HepG2 (cell line): Measurements from ENCODE around the gene FLT3LG. TPM values are rescaled to one million over a fixed set of nuclear protein-coding genes. Genes with fewer than 3 reads are reported as not detected.
A peak's percentile ranks its signal among the peaks of the same experiment; 100 is the strongest.

Experiments
- ARNT ChIP-seq: fragments of 450-650 bp; IDR thresholded peaks from 2 replicates; pipeline ENCODE4 v1.6.1; 2017
- DR1 ChIP-seq: sonication (generic); formaldehyde crosslinking; IDR thresholded peaks from 2 replicates; pipeline ENCODE4 v1.8.0; 2021; ENCODE audit warnings: mild to moderate bottlenecking, missing genetic modification reagents, inconsistent platforms
- HDAC2 ChIP-seq: sonication (generic); formaldehyde crosslinking; IDR thresholded peaks from 2 replicates; pipeline ENCODE4 v1.4.0; 2020; ENCODE audit warnings: missing genetic modification reagents
- ZNF383 ChIP-seq: sonication (generic); formaldehyde crosslinking; IDR thresholded peaks from 2 replicates; pipeline ENCODE4 v1.4.0; 2020; ENCODE audit warnings: missing genetic modification reagents, mild to moderate bottlenecking, borderline replicate concordance
- ZNF589 ChIP-seq: sonication (generic); formaldehyde crosslinking; conservative IDR thresholded peaks from 2 replicates; pipeline ENCODE4 v1.8.0; 2022; ENCODE audit warnings: mild to moderate bottlenecking, moderate library complexity, missing genetic modification reagents
- polyA plus RNA-seq, 8 experiments: library from polyadenylated mRNA; depleted of rRNA in 3 of 8; stranded (reverse) in 7 of 8; unstranded in 1 of 8; fragments of >200 nt; fragmentation: Illumina TruSeq in 4 of 8; extraction: Trizol in 4 of 8; gene quantifications; 2 replicates each; pipeline versions ENCODE4 v1.2.1 to v1.2.3, GENCODE V29; 2011 to 2016; ENCODE audit warnings: low read depth in 4 of 8, missing spikeins in 1 of 8, mixed read lengths in 1 of 8; ENCODE audit not compliant: insufficient read depth in 1 of 8
- total RNA-seq, 5 experiments: library from RNA; depleted of rRNA; stranded (reverse); fragments of >200 nt; fragmentation: Illumina TruSeq; extraction: Trizol; gene quantifications; 2 replicates each; pipeline ENCODE4 v1.2.3, GENCODE V29; 2016; ENCODE audit warnings: low read depth in 1 of 5
- TF ChIP-seq, protein P1 (sequence below): sonication (generic); formaldehyde crosslinking; IDR thresholded peaks from 2 replicates; pipeline ENCODE4 v1.5.0; 2020; ENCODE audit warnings: mild to moderate bottlenecking, missing genetic modification reagents, borderline replicate concordance
- TF ChIP-seq, protein P2 (sequence below): sonication (generic); formaldehyde crosslinking; conservative IDR thresholded peaks from 2 replicates; pipeline ENCODE4 v1.4.0; 2020; ENCODE audit warnings: mild to moderate bottlenecking, missing genetic modification reagents, moderate library complexity
- TF ChIP-seq, protein P3 (sequence below): sonication (generic); formaldehyde crosslinking; IDR thresholded peaks from 2 replicates; pipeline ENCODE4 v1.8.1; 2022; ENCODE audit warnings: low read depth, mild to moderate bottlenecking, missing genetic modification reagents
- TF ChIP-seq, protein P4 (sequence below): sonication (generic); formaldehyde crosslinking; IDR thresholded peaks from 2 replicates; pipeline ENCODE4 v1.5.0; 2020; ENCODE audit warnings: missing genetic modification reagents, mild to moderate bottlenecking, borderline replicate concordance
- TF ChIP-seq, protein P5 (sequence below): sonication (generic); formaldehyde crosslinking; IDR thresholded peaks from 2 replicates; pipeline ENCODE4 v1.9.0; 2021; ENCODE audit warnings: missing genetic modification reagents, mild to moderate bottlenecking, borderline replicate concordance
- TF ChIP-seq, protein P6 (sequence below): sonication (generic); formaldehyde crosslinking; IDR thresholded peaks from 2 replicates; pipeline ENCODE4 v1.5.1; 2020; ENCODE audit warnings: mild to moderate bottlenecking, missing genetic modification reagents, borderline replicate concordance

FLT3LG gene
- total and polyA plus RNA-seq, 2 of the 13 experiments (the other 11 are each of a cell fraction or from before 2014, with no cell fraction given): 1.5 to 2.6 TPM

DNA sequence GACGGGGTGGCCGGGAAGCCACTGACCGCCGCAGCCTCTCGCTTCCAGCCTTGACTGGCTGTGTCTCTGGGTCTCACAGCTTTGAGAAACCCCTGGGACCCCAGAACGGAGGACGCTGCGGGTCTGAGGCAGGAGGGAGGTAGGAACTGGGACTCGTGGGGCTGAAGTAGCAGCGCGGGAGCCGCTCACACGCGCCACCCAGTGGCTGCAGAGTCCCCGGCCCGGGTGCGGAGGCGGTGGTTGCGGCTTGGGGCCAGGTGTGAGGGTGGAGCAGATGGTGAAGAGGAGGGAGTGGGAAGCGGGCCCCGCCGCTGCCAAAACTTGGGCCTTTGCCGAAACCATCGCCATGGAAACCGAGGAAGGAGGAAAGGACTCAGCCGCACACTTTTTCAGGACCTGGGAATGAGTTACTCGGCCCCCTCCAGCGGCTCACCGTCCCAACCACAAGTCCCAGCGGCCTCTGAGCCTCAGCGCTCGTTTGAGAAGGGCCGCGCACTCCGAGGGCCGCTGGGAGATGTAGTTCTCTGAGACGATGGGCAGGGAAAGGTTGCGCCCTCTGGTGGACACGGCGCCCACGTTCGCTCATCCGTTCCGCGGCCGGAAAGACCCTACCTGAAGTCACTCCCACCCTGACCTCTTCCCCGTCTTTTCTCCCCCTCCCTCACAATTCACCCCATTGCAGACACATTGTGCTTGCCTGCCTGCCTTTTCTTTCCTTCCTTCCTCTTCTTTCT, 30.5 kb upstream of the FLT3LG start (continued):
- TF ChIP-seq, protein P1, sequence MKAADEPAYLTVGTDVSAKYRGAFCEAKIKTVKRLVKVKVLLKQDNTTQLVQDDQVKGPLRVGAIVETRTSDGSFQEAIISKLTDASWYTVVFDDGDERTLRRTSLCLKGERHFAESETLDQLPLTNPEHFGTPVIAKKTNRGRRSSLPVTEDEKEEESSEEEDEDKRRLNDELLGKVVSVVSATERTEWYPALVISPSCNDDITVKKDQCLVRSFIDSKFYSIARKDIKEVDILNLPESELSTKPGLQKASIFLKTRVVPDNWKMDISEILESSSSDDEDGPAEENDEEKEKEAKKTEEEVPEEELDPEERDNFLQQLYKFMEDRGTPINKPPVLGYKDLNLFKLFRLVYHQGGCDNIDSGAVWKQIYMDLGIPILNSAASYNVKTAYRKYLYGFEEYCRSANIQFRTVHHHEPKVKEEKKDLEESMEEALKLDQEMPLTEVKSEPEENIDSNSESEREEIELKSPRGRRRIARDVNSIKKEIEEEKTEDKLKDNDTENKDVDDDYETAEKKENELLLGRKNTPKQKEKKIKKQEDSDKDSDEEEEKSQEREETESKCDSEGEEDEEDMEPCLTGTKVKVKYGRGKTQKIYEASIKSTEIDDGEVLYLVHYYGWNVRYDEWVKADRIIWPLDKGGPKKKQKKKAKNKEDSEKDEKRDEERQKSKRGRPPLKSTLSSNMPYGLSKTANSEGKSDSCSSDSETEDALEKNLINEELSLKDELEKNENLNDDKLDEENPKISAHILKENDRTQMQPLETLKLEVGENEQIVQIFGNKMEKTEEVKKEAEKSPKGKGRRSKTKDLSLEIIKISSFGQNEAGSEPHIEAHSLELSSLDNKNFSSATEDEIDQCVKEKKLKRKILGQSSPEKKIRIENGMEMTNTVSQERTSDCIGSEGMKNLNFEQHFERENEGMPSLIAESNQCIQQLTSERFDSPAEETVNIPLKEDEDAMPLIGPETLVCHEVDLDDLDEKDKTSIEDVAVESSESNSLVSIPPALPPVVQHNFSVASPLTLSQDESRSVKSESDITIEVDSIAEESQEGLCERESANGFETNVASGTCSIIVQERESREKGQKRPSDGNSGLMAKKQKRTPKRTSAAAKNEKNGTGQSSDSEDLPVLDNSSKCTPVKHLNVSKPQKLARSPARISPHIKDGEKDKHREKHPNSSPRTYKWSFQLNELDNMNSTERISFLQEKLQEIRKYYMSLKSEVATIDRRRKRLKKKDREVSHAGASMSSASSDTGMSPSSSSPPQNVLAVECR (CRISPR knock-in tag): peak; percentile 80; the same call in 1 of the 2 replicates
- TF ChIP-seq ZNF589 (no peak), DR1 (CRISPR knock-in tag) (no peak), HDAC2 (CRISPR knock-in tag) (no peak), ARNT (no peak), ZNF383 (0 out of 2 replicates have a peak, but pooled peaks have one; percentile 62)
- TF ChIP-seq, protein P2, sequence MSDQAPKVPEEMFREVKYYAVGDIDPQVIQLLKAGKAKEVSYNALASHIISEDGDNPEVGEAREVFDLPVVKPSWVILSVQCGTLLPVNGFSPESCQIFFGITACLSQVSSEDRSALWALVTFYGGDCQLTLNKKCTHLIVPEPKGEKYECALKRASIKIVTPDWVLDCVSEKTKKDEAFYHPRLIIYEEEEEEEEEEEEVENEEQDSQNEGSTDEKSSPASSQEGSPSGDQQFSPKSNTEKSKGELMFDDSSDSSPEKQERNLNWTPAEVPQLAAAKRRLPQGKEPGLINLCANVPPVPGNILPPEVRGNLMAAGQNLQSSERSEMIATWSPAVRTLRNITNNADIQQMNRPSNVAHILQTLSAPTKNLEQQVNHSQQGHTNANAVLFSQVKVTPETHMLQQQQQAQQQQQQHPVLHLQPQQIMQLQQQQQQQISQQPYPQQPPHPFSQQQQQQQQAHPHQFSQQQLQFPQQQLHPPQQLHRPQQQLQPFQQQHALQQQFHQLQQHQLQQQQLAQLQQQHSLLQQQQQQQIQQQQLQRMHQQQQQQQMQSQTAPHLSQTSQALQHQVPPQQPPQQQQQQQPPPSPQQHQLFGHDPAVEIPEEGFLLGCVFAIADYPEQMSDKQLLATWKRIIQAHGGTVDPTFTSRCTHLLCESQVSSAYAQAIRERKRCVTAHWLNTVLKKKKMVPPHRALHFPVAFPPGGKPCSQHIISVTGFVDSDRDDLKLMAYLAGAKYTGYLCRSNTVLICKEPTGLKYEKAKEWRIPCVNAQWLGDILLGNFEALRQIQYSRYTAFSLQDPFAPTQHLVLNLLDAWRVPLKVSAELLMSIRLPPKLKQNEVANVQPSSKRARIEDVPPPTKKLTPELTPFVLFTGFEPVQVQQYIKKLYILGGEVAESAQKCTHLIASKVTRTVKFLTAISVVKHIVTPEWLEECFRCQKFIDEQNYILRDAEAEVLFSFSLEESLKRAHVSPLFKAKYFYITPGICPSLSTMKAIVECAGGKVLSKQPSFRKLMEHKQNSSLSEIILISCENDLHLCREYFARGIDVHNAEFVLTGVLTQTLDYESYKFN (CRISPR knock-in tag): no peak
- TF ChIP-seq, protein P3, sequence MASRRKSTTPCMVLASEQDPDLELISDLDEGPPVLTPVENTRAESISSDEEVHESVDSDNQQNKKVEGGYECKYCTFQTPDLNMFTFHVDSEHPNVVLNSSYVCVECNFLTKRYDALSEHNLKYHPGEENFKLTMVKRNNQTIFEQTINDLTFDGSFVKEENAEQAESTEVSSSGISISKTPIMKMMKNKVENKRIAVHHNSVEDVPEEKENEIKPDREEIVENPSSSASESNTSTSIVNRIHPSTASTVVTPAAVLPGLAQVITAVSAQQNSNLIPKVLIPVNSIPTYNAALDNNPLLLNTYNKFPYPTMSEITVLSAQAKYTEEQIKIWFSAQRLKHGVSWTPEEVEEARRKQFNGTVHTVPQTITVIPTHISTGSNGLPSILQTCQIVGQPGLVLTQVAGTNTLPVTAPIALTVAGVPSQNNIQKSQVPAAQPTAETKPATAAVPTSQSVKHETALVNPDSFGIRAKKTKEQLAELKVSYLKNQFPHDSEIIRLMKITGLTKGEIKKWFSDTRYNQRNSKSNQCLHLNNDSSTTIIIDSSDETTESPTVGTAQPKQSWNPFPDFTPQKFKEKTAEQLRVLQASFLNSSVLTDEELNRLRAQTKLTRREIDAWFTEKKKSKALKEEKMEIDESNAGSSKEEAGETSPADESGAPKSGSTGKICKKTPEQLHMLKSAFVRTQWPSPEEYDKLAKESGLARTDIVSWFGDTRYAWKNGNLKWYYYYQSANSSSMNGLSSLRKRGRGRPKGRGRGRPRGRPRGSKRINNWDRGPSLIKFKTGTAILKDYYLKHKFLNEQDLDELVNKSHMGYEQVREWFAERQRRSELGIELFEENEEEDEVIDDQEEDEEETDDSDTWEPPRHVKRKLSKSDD (CRISPR knock-in tag): 0 out of 2 replicates have a peak, but pooled peaks have one; percentile 39
- TF ChIP-seq, protein P4, sequence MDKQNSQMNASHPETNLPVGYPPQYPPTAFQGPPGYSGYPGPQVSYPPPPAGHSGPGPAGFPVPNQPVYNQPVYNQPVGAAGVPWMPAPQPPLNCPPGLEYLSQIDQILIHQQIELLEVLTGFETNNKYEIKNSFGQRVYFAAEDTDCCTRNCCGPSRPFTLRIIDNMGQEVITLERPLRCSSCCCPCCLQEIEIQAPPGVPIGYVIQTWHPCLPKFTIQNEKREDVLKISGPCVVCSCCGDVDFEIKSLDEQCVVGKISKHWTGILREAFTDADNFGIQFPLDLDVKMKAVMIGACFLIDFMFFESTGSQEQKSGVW (CRISPR knock-in tag): no peak
- TF ChIP-seq, protein P5, sequence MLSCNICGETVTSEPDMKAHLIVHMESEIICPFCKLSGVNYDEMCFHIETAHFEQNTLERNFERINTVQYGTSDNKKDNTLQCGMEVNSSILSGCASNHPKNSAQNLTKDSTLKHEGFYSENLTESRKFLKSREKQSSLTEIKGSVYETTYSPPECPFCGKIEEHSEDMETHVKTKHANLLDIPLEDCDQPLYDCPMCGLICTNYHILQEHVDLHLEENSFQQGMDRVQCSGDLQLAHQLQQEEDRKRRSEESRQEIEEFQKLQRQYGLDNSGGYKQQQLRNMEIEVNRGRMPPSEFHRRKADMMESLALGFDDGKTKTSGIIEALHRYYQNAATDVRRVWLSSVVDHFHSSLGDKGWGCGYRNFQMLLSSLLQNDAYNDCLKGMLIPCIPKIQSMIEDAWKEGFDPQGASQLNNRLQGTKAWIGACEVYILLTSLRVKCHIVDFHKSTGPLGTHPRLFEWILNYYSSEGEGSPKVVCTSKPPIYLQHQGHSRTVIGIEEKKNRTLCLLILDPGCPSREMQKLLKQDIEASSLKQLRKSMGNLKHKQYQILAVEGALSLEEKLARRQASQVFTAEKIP: no peak
- TF ChIP-seq, protein P6, sequence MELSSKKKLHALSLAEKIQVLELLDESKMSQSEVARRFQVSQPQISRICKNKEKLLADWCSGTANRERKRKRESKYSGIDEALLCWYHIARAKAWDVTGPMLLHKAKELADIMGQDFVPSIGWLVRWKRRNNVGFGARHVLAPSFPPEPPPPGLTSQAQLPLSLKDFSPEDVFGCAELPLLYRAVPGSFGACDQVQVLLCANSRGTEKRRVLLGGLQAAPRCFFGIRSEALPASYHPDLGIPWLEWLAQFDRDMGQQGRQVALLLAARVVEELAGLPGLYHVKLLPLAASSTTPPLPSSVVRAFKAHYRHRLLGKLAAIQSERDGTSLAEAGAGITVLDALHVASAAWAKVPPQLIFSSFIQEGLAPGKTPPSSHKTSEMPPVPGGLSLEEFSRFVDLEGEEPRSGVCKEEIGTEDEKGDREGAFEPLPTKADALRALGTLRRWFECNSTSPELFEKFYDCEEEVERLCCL (CRISPR knock-in tag): no peak
